ENCODE results near the gene POMGNT2.

The POMGNT2 gene

DNA sequence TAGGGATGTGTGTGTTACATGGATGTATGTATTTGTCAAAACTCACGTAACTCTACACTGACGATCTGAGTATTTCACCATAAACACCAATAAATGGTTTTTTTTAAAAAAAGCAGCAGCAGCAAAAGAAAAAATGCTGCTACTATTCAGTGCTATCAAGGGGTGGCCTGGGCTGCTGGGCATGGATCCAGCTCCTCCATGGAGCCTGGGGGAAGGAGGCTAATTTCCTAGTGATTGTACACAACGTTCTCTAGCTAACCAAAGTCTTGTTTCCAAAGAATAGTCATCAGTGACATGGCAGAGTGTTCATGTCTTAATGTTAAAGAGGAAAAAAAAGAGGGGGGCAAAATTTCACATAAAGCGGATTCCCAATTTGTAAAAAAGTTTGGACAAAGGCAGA is 29.0 kb downstream of the POMGNT2 start:
- TF ChIP-seq ZNF266 (tag by site-specific recombination; IDR thresholded peaks at IDR 0.05; ENCODE audit: low read depth) (no peak), TCF7L2 (IDR thresholded peaks at IDR 0.05; ENCODE audit: borderline replicate concordance, low read depth, low read length) (no peak)
- ChIA-PET CTCF (interaction anchor here (1.8 kb wide), 1 partner anchor 115 kb away, joined by 6 read pairs; no protein-coding TSS in a partner anchor), POLR2A (no interaction called here)
- Histone ChIP-seq H3K4me3 (ENCODE audit: low read depth, low read length) (no peak overlapping the region), H3K27ac (ENCODE audit: extremely low read depth, low read depth, low read length) (no peak overlapping the region), H3K4me1 (ENCODE audit: control insufficient read depth, insufficient read depth, low read length) (no peaks in the 10 kb centered on the region), H3K9me3 (ENCODE audit: control insufficient read depth, insufficient read depth, low read depth, low read length) (no peaks in the 10 kb centered on the region), H3K36me3 (ENCODE audit: control insufficient read depth in 2 of 2, insufficient read depth in 1 of 2, low read length in 2 of 2) (peaks cover 0 to 34% of the 10 kb centered on the region in 2 experiments; a peak in 1 of 3 replicates)

DNA sequence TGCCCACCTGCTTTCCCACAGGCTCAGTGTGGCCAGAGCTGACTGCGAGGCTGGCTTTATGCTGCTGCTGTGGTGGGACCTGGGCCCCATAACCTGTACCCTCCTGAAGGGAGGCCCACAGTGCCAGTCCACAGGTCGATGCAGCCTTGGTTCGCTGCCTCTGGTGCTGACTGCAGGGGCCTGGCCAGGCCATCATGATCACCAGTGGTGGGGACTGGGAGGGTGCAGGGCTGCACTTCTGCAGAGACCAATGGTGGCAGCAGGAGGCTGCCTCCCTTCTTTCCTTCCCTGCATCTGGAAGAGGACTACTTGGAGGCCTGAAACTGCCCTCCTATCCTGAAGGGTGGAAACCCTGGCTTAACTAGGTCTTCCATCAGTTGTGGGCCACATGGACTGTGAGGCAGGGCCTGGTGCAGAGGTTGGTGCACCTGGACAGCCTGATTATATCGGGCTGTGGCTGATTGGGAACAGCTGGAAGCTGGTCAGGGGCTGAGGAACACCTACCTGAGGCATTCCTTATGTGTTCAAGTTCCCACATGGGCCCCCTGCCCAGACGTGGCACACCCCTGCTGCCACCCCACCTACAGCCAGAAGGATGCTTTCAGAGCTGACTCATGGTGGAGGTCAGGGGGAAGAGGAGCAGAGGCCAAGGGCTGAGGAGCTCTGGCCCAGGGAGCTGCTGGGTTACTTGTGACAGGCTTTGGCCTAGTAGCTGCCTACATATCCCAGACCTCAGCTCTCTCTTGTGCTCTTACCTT is 29.8 kb downstream of the POMGNT2 start:
- POLR2A ChIA-PET = no interaction called here
- no peaks in the 10 kb centered on the region for H3K9me3 ChIP-seq (ENCODE audit: control insufficient read depth, insufficient read depth, low read depth, low read length)
- TF ChIP-seq ZNF121 (tag by site-specific recombination; IDR thresholded peaks at IDR 0.05) (no peak), ZBTB10 (tag by site-specific recombination; IDR thresholded peaks at IDR 0.05) (no peak), ZFP37 (tag by site-specific recombination; IDR thresholded peaks at IDR 0.05) (no peak), ZFP69B (tag by site-specific recombination; IDR thresholded peaks at IDR 0.05) (no peak), ZBTB7A (tag by site-specific recombination; IDR thresholded peaks at IDR 0.05; ENCODE audit: low read depth) (no peak), ZNF146 (tag by site-specific recombination; IDR thresholded peaks at IDR 0.05) (no peak), ZIC2 (tag by site-specific recombination; IDR thresholded peaks at IDR 0.05) (peak; percentile 26; the same call in 1 of the 2 replicates)
- CTCF ChIA-PET = interaction anchor here (1.8 kb wide), 1 partner anchor 115 kb away, joined by 6 read pairs; no protein-coding TSS in a partner anchor
- H3K27ac ChIP-seq (ENCODE audit: extremely low read depth, low read depth, low read length) = no peak overlapping the region
- H3K4me1 ChIP-seq (ENCODE audit: control insufficient read depth, insufficient read depth, low read length) = no peaks in the 10 kb centered on the region
- peaks cover 0 to 26% of the 10 kb centered on the region in 2 experiments; a peak in 1 of 3 replicates for H3K36me3 ChIP-seq (ENCODE audit: control insufficient read depth in 2 of 2, insufficient read depth in 1 of 2, low read length in 2 of 2)
- no peak overlapping the region for H3K4me3 ChIP-seq (ENCODE audit: low read depth, low read length)

GRCh38 chr3:43074901-43075689 is 30.8 kb downstream of the POMGNT2 start:
- POLR2A ChIA-PET = no interaction called here
- TF ChIP-seq GLI4 (tag by site-specific recombination; IDR thresholded peaks at IDR 0.05) = no peak
- no peak for TF ChIP-seq ZNF114 (tag by site-specific recombination; IDR thresholded peaks at IDR 0.05)
- no peak for TF ChIP-seq RBAK (tag by site-specific recombination; IDR thresholded peaks at IDR 0.05)
- TF ChIP-seq HOXD13 (CRISPR knock-in tag; IDR thresholded peaks at IDR 0.05; ENCODE audit: borderline replicate concordance) = no peak
- TF ChIP-seq ZNF521 (tag by site-specific recombination; IDR thresholded peaks at IDR 0.05) = no peak
- no peak for TF ChIP-seq ZNF596 (tag by site-specific recombination; IDR thresholded peaks at IDR 0.05)
- no peak for TF ChIP-seq GFI1B (tag by site-specific recombination; IDR thresholded peaks at IDR 0.05)
- no peak for TF ChIP-seq ZNF645 (tag by site-specific recombination; IDR thresholded peaks at IDR 0.05)
- no peaks in the 10 kb centered on the region for H3K4me1 ChIP-seq (ENCODE audit: control insufficient read depth, insufficient read depth, low read length)
- CTCF ChIA-PET = interaction anchor here (0.6 to 1.8 kb wide), 2 partner anchors 114 to 211 kb away, joined by 4 to 6 read pairs; no protein-coding TSS in a partner anchor
- H3K4me3 ChIP-seq (ENCODE audit: low read depth, low read length) = no peak overlapping the region
- no peak overlapping the region for H3K27ac ChIP-seq (ENCODE audit: extremely low read depth, low read depth, low read length)
- peaks cover 0 to 16% of the 10 kb centered on the region in 2 experiments; a peak in 1 of 3 replicates for H3K36me3 ChIP-seq (ENCODE audit: control insufficient read depth in 2 of 2, insufficient read depth in 1 of 2, low read length in 2 of 2)
- H3K9me3 ChIP-seq (ENCODE audit: control insufficient read depth, insufficient read depth, low read depth, low read length) = no peaks in the 10 kb centered on the region
